A549 (cell line): ENCODE data around the gene CISTR. TPM values are rescaled to one million over a fixed set of nuclear protein-coding genes. Genes with fewer than 3 reads are reported as not detected.
A peak's percentile ranks its signal among the peaks of the same experiment; 100 is the strongest.
"Not testable (repeated sequence)": the region's sequence is repeated elsewhere in the genome, so short reads cannot be mapped to it uniquely, and the experiment has no call there.

Experiments used
- ATAC-seq, 2 experiments: fragments of 200-7000 bp in 1 of 2; fragments of >200 bp in 1 of 2; cut with Nextera tagmentation in 1 of 2; cut with Tn5 transposase in 1 of 2; 3 replicates each; pipeline versions ENCODE4 v1.8.0 to v1.9.1; 2018 to 2020; ENCODE audit warnings: mild to moderate bottlenecking in 1 of 2, moderate library complexity in 1 of 2
- CTCF ChIA-PET: fragments of 300-600 bp; sonication (Branson Sonifier 250); formaldehyde crosslinking; extraction: SDS; loops from one replicate; lab custom pipeline; 2021; ENCODE audit warnings: antibody characterized with exemption, inconsistent platforms; lab: Yijun Ruan, JAX
- POLR2A ChIA-PET: fragments of 350-600 bp; formaldehyde crosslinking; extraction: SDS; loops from one replicate; lab custom pipeline; 2021; ENCODE audit warnings: antibody characterized with exemption, inconsistent platforms; lab: Yijun Ruan, JAX
- DNase-seq, 2 experiments: peaks; one replicate each; pipeline versions ENCODE4 v3.0.0 to v3.0.0-alpha.2; 2011 to 2016; ENCODE audit warnings: low read depth in 1 of 2, low spot score in 1 of 2
- FAIRE-seq: peaks from 2 replicates; lab custom pipeline; 2011; peaks lifted over from hg19 to GRCh38; lab: Jason Lieb, UNC
- H3K27ac ChIP-seq, 2 experiments: fragments of >200 bp; sonication (Bioruptor Twin); formaldehyde crosslinking; 3 replicates each; pipeline ENCODE4 v1.5.1; 2016 to 2017
- H3K4me1 ChIP-seq: fragments of >200 bp; sonication (Bioruptor Twin); formaldehyde crosslinking; 3 replicates; pipeline ENCODE4 v1.6.1; 2016
- H3K4me2 ChIP-seq: fragments of >200 bp; sonication (Bioruptor Twin); formaldehyde crosslinking; 3 replicates; pipeline ENCODE4 v1.6.1; 2016
- H3K4me3 ChIP-seq: fragments of >200 bp; sonication (Bioruptor Twin); formaldehyde crosslinking; 3 replicates; pipeline ENCODE4 v1.5.1; 2016
- H3K9me3 ChIP-seq: fragments of >200 bp; sonication (Bioruptor Twin); formaldehyde crosslinking; 3 replicates; pipeline ENCODE4 v1.6.1; 2016
- BHLHE40 ChIP-seq: IDR thresholded peaks from 2 replicates; pipeline ENCODE4 v1.6.1; 2012; ENCODE audit warnings: low read depth, low read length, inconsistent platforms
- CBX2 ChIP-seq: fragments of 200-600 bp; sonication (generic); IDR thresholded peaks from 2 replicates; pipeline ENCODE4 v1.6.1; 2016; ENCODE audit warnings: low read depth, mild to moderate bottlenecking, borderline replicate concordance
- CHD2 ChIP-seq: fragments of 150-350 bp; IDR thresholded peaks from 2 replicates; pipeline ENCODE4 v1.6.1; 2014; ENCODE audit warnings: low read length; ENCODE audit not compliant: partially characterized antibody
- CTCF ChIP-seq: fragments of >200 bp; sonication (Bioruptor Twin); formaldehyde crosslinking; IDR thresholded peaks from 3 replicates; pipeline ENCODE4 v1.5.1; 2016
- ELK1 ChIP-seq: fragments of 150-350 bp; IDR thresholded peaks from 2 replicates; pipeline ENCODE4 v1.6.1; 2014; ENCODE audit warnings: low read depth, mild to moderate bottlenecking, low read length
- GATA3 ChIP-seq: IDR thresholded peaks from 2 replicates; pipeline ENCODE4 v1.6.1; 2012; ENCODE audit warnings: borderline replicate concordance
- KDM5A ChIP-seq: fragments of 200-600 bp; sonication (generic); IDR thresholded peaks from 2 replicates; pipeline ENCODE4 v1.6.1; 2016; ENCODE audit warnings: antibody characterized with exemption, mild to moderate bottlenecking
- MAFK ChIP-seq: fragments of 450-650 bp; IDR thresholded peaks from 2 replicates; pipeline ENCODE4 v1.6.1; 2014; ENCODE audit not compliant: partially characterized antibody
- MAZ ChIP-seq: fragments of 150-350 bp; IDR thresholded peaks from 2 replicates; pipeline ENCODE4 v1.6.1; 2014; ENCODE audit warnings: antibody characterized with exemption, low read depth, low read length, borderline replicate concordance
- MYC ChIP-seq: IDR thresholded peaks from 2 replicates; pipeline ENCODE4 v1.6.1; 2012; ENCODE audit warnings: mild to moderate bottlenecking, inconsistent platforms, low read length, improper control_type of control experiment, borderline replicate concordance
- NR3C1 ChIP-seq: fragments of >200 bp; sonication (Bioruptor Twin); formaldehyde crosslinking; IDR thresholded peaks from 3 replicates; pipeline ENCODE4 v1.6.1; 2017
- PHF8 ChIP-seq: fragments of 200-600 bp; sonication (generic); IDR thresholded peaks from 2 replicates; pipeline ENCODE4 v1.6.1; 2016; ENCODE audit warnings: low read depth, mild to moderate bottlenecking, antibody characterized with exemption, moderate library complexity, borderline replicate concordance
- RARB ChIP-seq: fragments of 250-450 bp; sonication (Bioruptor Pico); IDR thresholded peaks from 2 replicates; pipeline ENCODE4 v1.8.0; 2021; ENCODE audit warnings: mild to moderate bottlenecking, moderate library complexity
- ZNF302 ChIP-seq: fragments of 250-450 bp; sonication (Bioruptor Pico); IDR thresholded peaks from 2 replicates; pipeline ENCODE4 v1.9.0; 2021; ENCODE audit warnings: inconsistent platforms, mild to moderate bottlenecking, moderate library complexity
- WGBS: methylation state at CpG from one replicate; pipeline ENCODE4 v1.1.6; 2017; ENCODE audit errors: missing lambda C conversion rate; 5-methylcytosine and 5-hydroxymethylcytosine counted together
- polyA plus RNA-seq, 4 experiments: library from polyadenylated mRNA; depleted of rRNA in 3 of 4; stranded (reverse); fragments of >200 nt; fragmentation: RNase III in 1 of 4; extraction: RNeasy Plus Mini Kit Qiagen cat#74134 plus additional on column Dnase treatment in 1 of 4; gene quantifications; 2 replicates in 3 of 4; 3 replicates in 1 of 4; pipeline ENCODE4 v1.2.3, GENCODE V29; 2011 to 2017
- TF ChIP-seq, protein P1 (sequence below): IDR thresholded peaks from 2 replicates; pipeline ENCODE4 v1.6.1; 2012

Gene CISTR
- polyA plus RNA-seq, 2 of the 4 experiments (the other 2 are of a cell fraction) = not detected

GRCh38 chr12:53722450-53723041, 29.2 kb downstream of the CISTR start:
- DNase-seq (no peak), ATAC-seq (no peak), FAIRE-seq (no peak)
- no peak overlapping the region for H3K27ac ChIP-seq
- POLR2A ChIA-PET = interaction anchor here (1.3 kb wide), 1 partner anchor 47 kb away, joined by 3 read pairs; the partner anchor contains the start of gene ATP5MC2
- CTCF ChIA-PET = interaction anchor here (0.7 to 20.4 kb wide), 7 partner anchors 9 to 179 kb away, joined by 3 to 447 read pairs (median 4); partner anchors contain the start of gene ATP5MC2
- H3K9me3 ChIP-seq = no peaks in the 10 kb centered on the region
- H3K4me1 ChIP-seq = peaks cover 8% of the 10 kb centered on the region
- 88% methylated on average over 3 of the region's 3 CpGs for WGBS
- H3K4me3 ChIP-seq = no peak overlapping the region
- no peak overlapping the region for H3K4me2 ChIP-seq
- TF ChIP-seq CBX2 (no peak), NR3C1 (no peak), PHF8 (no peak)
- TF ChIP-seq, all 56 proteins: peak for 0

DNA sequence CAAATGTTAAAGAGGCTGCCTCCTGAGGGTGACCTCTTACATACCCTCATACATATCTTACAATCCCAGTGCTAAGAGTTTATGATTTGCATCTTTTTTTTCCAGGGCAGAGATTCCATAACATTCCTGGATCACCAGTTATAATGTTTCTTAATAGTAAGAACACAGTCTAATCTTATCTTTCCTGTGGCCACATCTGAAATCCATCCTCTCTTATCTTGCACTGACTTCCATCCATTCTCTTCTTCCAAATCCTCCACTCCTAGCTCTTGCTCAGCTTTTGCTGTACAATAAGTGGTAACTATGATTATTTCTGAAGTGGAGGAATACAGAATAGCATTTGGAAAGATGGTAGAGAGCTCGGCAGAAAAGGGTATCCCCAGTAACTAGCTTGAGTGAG, 30.8 kb downstream of the CISTR start:
- no peaks in the 10 kb centered on the region for H3K9me3 ChIP-seq
- H3K27ac ChIP-seq = no peak overlapping the region
- 54% methylated on average over 1 of the region's 1 CpG for WGBS
- no peak overlapping the region for H3K4me2 ChIP-seq
- ChIA-PET CTCF (interaction anchor here (0.6 to 20.4 kb wide), 6 partner anchors 11 to 60 kb away, joined by 3 to 447 read pairs (median 4); no protein-coding TSS in a partner anchor), POLR2A (no interaction called here)
- peaks cover 1% of the 10 kb centered on the region for H3K4me1 ChIP-seq
- TF ChIP-seq RARB (no peak), KDM5A (no peak), MYC (no peak)
- DNase-seq (no peak), FAIRE-seq (no peak), ATAC-seq (no peak)
- no peak overlapping the region for H3K4me3 ChIP-seq

DNA sequence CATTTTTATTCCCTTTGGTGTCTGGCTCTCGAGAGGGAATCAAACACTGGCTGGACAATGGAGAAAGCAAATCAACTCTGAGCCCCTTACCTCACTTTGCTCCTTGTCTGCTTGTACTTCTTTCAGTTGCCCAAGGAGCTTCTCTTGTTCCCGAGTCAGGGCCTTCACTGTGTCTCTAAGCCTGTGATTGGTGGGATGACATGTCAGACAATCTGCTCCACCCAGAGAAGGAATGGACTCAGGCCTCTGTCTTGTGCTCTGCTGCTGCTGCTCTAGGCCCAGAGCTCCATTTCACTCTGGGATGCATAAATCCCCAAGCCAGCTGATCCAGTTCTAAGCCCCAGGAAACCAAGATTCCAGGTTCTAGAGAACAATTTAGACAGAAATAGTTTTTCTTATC, 32.1 kb downstream of the CISTR start:
- Histone ChIP-seq H3K4me3 (no peak overlapping the region), H3K9me3 (no peaks in the 10 kb centered on the region), H3K27ac (no peak overlapping the region), H3K4me1 (no peaks in the 10 kb centered on the region)
- ChIA-PET POLR2A (interaction anchor here (1.1 kb wide), 1 partner anchor 219 kb away, joined by 3 read pairs; the partner anchor contains the start of gene TARBP2), CTCF (interaction anchor here (1.1 to 20.4 kb wide), 4 partner anchors 8 to 25 kb away, joined by 3 to 447 read pairs (median 10); no protein-coding TSS in a partner anchor)
- DNase-seq (peak in 1 of 2 experiments; percentile 36), ATAC-seq (peak in 1 of 2 experiments; percentile 71; a peak in 3 of 6 replicates)
- no peak for TF ChIP-seq NR3C1
- no peak for TF ChIP-seq MAFK
- no peak for TF ChIP-seq GATA3
- TF ChIP-seq ZNF302 = no peak
- TF ChIP-seq ELK1 = no peak
- TF ChIP-seq MAZ = no peak
- TF ChIP-seq, protein P1, sequence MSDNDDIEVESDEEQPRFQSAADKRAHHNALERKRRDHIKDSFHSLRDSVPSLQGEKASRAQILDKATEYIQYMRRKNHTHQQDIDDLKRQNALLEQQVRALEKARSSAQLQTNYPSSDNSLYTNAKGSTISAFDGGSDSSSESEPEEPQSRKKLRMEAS = no peak
- TF ChIP-seq CBX2 = no peak
- TF ChIP-seq CHD2 = no peak
- TF ChIP-seq, all 56 proteins: peak for 0
- H3K4me2 ChIP-seq = no peak overlapping the region
- 69% methylated on average over 2 of the region's 2 CpGs for WGBS
- no peak for FAIRE-seq

GRCh38 chr12:53718567-53718966, 33.2 kb downstream of the CISTR start:
- WGBS = 91% methylated on average over 6 of the region's 6 CpGs
- H3K4me3 ChIP-seq, H3K4me2 ChIP-seq, H3K27ac ChIP-seq, H3K9me3 ChIP-seq, POLR2A ChIA-PET, H3K4me1 ChIP-seq, FAIRE-seq, DNase-seq, ATAC-seq: not testable (repeated sequence)
- CTCF ChIA-PET = interaction anchor here (0.7 to 20.4 kb wide), 4 partner anchors 16 to 46 kb away, joined by 3 to 447 read pairs (median 8); no protein-coding TSS in a partner anchor

DNA sequence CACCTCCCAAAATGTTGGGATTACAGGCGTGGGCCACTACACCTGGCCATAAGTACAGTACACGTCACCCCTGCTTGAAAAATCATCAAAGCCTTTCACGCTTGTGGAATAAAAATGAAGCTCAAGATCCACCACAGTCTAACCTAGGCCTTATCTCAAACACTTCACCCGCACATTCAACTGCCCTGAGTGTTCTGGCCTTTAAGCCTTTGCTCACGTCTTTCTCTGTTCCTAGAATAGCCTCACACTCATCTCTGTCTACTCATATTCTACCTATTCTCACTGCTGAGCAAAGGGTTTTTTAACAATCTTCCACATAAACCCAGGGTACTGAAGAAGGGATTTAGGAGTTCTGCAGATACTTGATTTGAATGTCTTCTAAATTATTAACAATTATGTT, 34.5 kb downstream of the CISTR start:
- WGBS = 79% methylated on average over 5 of the region's 5 CpGs
- FAIRE-seq = no peak
- no peak for TF ChIP-seq CTCF
- no peak for TF ChIP-seq CBX2
- no peak for TF ChIP-seq BHLHE40
- TF ChIP-seq, all 56 proteins: peak for 0
- ChIA-PET POLR2A (no interaction called here), CTCF (interaction anchor here (0.7 to 5.2 kb wide), 4 partner anchors 15 to 268 kb away, joined by 3 to 82 read pairs (median 30); partner anchors contain the start of gene HOXC10)
- H3K4me2 ChIP-seq = no peak overlapping the region
- ATAC-seq (no peak), DNase-seq (no peak)
- no peak overlapping the region for H3K4me3 ChIP-seq
- no peaks in the 10 kb centered on the region for H3K9me3 ChIP-seq
- H3K4me1 ChIP-seq = no peaks in the 10 kb centered on the region
- no peak overlapping the region for H3K27ac ChIP-seq
